Astrocyte of the cerebellum (primary cell): ENCODE data around the gene IL26.
"Not testable (repeated sequence)": the region's sequence is repeated elsewhere in the genome, so short reads cannot be mapped to it uniquely, and the experiment has no call there.

Experiments used
- DNase-seq: peaks from one replicate; pipeline ENCODE4 v3.0.0-alpha.2; 2011; ENCODE audit warnings: low read depth
- H3K4me3 ChIP-seq: 2 replicates; pipeline ENCODE4 v1.5.1; 2011; ENCODE audit warnings: mild to moderate bottlenecking, low read depth, low read length, moderate library complexity
- in situ Hi-C: cut with HindIII; loops from 2 replicates; pipeline ENCODE4 v1.10.0; 2017; ENCODE audit warnings: low sequenced_read_pairs
- TF ChIP-seq, protein P1 (sequence below): IDR thresholded peaks from 2 replicates; pipeline ENCODE4 v1.5.1; 2012; ENCODE audit warnings: low read length, low read depth, moderate library complexity, mild to moderate bottlenecking; ENCODE audit errors: missing control alignments

IL26 gene

DNA sequence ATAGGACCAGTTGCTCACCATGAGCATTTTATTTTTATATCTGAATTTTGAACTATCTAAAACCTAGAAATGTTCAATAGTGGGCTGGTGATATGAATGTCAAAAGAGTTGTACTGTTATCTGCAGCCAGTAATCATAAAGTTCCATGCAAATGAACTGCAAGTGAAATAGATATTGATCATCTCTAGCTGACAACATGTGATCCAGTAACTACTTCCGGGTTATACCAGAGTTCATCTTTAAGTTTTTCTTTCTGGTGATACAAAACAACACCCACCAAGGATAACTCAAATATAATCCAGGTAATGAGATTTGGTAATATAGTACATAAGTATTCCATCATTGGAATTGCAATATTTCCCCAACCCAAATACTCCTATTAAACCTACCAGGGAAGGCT is 4.1 kb downstream of the IL26 start:
- TF ChIP-seq, protein P1, sequence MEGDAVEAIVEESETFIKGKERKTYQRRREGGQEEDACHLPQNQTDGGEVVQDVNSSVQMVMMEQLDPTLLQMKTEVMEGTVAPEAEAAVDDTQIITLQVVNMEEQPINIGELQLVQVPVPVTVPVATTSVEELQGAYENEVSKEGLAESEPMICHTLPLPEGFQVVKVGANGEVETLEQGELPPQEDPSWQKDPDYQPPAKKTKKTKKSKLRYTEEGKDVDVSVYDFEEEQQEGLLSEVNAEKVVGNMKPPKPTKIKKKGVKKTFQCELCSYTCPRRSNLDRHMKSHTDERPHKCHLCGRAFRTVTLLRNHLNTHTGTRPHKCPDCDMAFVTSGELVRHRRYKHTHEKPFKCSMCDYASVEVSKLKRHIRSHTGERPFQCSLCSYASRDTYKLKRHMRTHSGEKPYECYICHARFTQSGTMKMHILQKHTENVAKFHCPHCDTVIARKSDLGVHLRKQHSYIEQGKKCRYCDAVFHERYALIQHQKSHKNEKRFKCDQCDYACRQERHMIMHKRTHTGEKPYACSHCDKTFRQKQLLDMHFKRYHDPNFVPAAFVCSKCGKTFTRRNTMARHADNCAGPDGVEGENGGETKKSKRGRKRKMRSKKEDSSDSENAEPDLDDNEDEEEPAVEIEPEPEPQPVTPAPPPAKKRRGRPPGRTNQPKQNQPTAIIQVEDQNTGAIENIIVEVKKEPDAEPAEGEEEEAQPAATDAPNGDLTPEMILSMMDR, result no peak
- no peak overlapping the region for H3K4me3 ChIP-seq
- in situ Hi-C loops, result loop anchor here (10.0 kb wide), 2 partner anchors 103 to 493 kb away; no protein-coding TSS in a partner anchor
- DNase-seq, result no peak

DNA sequence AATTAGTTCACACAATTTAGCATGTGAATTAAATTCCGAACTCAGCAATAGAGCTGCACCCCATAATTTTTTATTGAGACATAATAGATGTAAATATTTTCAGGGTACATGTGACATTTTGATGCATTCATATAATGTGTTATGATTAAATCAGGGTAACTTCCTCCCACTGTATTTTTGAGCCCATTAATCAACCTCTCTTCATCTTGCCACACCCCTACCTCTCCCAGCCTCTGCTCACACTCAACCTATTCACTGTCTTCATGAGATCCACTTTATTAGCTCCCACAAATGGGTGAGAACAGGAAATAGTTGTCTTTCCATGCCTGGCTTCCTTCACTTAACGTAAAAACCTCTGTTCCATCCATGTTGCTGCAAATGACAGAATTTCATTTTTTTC is 14.7 kb downstream of the IL26 start:
- no peak for DNase-seq
- in situ Hi-C loops, result no loop called here
- H3K4me3 ChIP-seq, result no peak overlapping the region
- TF ChIP-seq, protein P1, result no peak

- in situ Hi-C loops, H3K4me3 ChIP-seq, DNase-seq: not testable (repeated sequence)
These were observed 16.4 kb downstream of the IL26 start for GRCh38 chr12:68209048-68209728.

DNA sequence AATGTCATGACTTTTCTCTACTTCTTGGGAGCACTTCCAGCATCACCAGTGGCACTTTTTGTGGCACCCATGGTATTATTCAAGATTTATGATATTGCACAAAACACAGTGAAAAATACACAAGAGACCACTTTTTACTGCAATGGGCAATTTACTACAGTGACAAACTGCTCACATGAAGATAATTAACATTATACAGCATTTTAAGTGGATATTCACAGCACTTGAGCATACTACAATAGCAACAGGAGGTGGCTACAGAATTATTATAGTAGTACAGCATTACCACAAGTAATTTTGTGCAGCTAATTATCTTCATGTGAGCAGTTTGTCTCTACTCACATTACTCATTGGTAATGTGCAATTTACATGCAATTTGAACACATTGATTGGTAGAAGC is 18.3 kb downstream of the IL26 start:
- in situ Hi-C loops, result no loop called here
- no peak overlapping the region for H3K4me3 ChIP-seq
- TF ChIP-seq, protein P1, result no peak
- DNase-seq, result no peak

- DNase-seq, result no peak
- no peak overlapping the region for H3K4me3 ChIP-seq
- TF ChIP-seq, protein P1, result no peak
- in situ Hi-C loops, result no loop called here
These were observed 19.2 kb downstream of the IL26 start for GRCh38 chr12:68206446-68206845.

DNA sequence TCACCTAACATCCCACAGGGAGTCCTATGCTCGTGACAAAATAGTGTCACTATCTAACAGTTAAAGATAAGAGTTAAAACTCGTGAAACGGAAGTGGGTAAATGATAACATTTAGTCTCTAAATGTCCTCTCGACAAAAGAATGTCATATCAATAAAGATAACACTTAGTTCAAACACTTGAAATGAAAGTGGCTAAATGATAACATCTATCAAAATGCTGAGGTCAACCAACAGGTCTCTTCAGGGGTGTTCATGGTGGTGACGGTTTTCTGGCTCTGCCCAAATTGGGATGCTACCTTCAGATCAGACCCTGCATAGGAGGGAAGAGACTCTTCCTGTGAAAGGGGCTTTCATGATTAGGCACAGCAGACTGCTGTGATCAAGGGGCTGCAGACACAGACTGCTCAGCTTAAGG is 22.1 kb downstream of the IL26 start:
- H3K4me3 ChIP-seq, result no peak overlapping the region
- DNase-seq, result no peak
- TF ChIP-seq, protein P1, result no peak
- in situ Hi-C loops, result no loop called here

DNA sequence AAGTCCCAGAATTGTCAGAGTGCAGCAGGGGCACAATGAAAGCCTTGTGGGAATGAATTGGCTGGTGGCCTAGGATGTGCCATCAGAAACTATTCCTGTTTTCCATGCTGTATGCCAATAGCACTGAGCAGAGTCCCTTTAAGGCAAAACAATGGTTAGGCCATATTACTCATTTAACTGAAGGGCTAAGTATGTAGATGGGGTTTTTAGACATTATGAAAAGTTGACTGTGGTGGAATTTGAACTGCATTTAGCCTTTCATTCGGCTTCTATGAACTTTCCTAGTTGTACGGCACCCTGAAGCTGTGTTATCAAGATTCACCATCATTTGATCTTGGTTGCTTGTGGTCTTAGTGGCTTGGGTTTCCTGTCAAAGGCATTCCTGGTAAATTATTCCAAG is 24.8 kb downstream of the IL26 start:
- in situ Hi-C loops, result no loop called here
- H3K4me3 ChIP-seq, result no peak overlapping the region
- TF ChIP-seq, protein P1, result no peak
- peak; percentile 31 for DNase-seq
